ENCODE measurements around the gene KREMEN2.

Gene KREMEN2

GRCh38 chr16:2976673-2977072 is 12.6 kb downstream of the KREMEN2 start:
- in situ Hi-C loops (cut with MboI; ENCODE audit: low sequenced_read_pairs) = no loop called here

GRCh38 chr16:2977440-2977839 is 13.4 kb downstream of the KREMEN2 start:
- in situ Hi-C loops (cut with MboI; ENCODE audit: low sequenced_read_pairs) = no loop called here

- in situ Hi-C loops (cut with MboI; ENCODE audit: low sequenced_read_pairs) = no loop called here
These were observed 15.7 kb downstream of the KREMEN2 start for GRCh38 chr16:2979669-2980226.

- in situ Hi-C loops (cut with MboI; ENCODE audit: low sequenced_read_pairs) = no loop called here
These were observed 16.4 kb downstream of the KREMEN2 start, which contains the start of gene PKMYT1 for GRCh38 chr16:2980227-2981176. Gene PKMYT1, minus strand, starts transcription at chr16:2980446. Its CDS starts 789 bp downstream, at chr16:2979657.

- in situ Hi-C loops (cut with MboI; ENCODE audit: low sequenced_read_pairs) = no loop called here
These were observed 17.3 kb downstream of the KREMEN2 start for GRCh38 chr16:2981177-2981898.

- in situ Hi-C loops (cut with MboI; ENCODE audit: low sequenced_read_pairs) = no loop called here
These were observed 17.8 kb downstream of the KREMEN2 start for GRCh38 chr16:2981899-2982250.

GRCh38 chr16:2982402-2982801 is 18.3 kb downstream of the KREMEN2 start:
- in situ Hi-C loops (cut with MboI; ENCODE audit: low sequenced_read_pairs) = no loop called here

GRCh38 chr16:2983706-2984136 is 19.6 kb downstream of the KREMEN2 start:
- in situ Hi-C loops (cut with MboI; ENCODE audit: low sequenced_read_pairs) = no loop called here

- in situ Hi-C loops (cut with MboI; ENCODE audit: low sequenced_read_pairs) = no loop called here
These were observed 21.4 kb downstream of the KREMEN2 start for GRCh38 chr16:2985462-2985861.

GRCh38 chr16:2985893-2986355 is 21.8 kb downstream of the KREMEN2 start:
- in situ Hi-C loops (cut with MboI; ENCODE audit: low sequenced_read_pairs) = no loop called here

- in situ Hi-C loops (cut with MboI; ENCODE audit: low sequenced_read_pairs) = no loop called here
These were observed 22.6 kb downstream of the KREMEN2 start for GRCh38 chr16:2986623-2987188.

GRCh38 chr16:2987286-2987685 is 23.2 kb downstream of the KREMEN2 start:
- in situ Hi-C loops (cut with MboI; ENCODE audit: low sequenced_read_pairs) = no loop called here

GRCh38 chr16:2987833-2988232 is 23.8 kb downstream of the KREMEN2 start:
- in situ Hi-C loops (cut with MboI; ENCODE audit: low sequenced_read_pairs) = no loop called here

- in situ Hi-C loops (cut with MboI; ENCODE audit: low sequenced_read_pairs) = no loop called here
These were observed 24.6 kb downstream of the KREMEN2 start for GRCh38 chr16:2988590-2989099.

GRCh38 chr16:2990891-2991290 is 26.8 kb downstream of the KREMEN2 start:
- in situ Hi-C loops (cut with MboI; ENCODE audit: low sequenced_read_pairs) = no loop called here

GRCh38 chr16:2991566-2992261 is 27.6 kb downstream of the KREMEN2 start:
- in situ Hi-C loops (cut with MboI; ENCODE audit: low sequenced_read_pairs) = no loop called here

GRCh38 chr16:2992383-2993081 is 28.5 kb downstream of the KREMEN2 start:
- in situ Hi-C loops (cut with MboI; ENCODE audit: low sequenced_read_pairs) = no loop called here

- in situ Hi-C loops (cut with MboI; ENCODE audit: low sequenced_read_pairs) = no loop called here
These were observed 32.2 kb downstream of the KREMEN2 start for GRCh38 chr16:2996298-2996697.

- in situ Hi-C loops (cut with MboI; ENCODE audit: low sequenced_read_pairs) = no loop called here
These were observed 35.9 kb downstream of the KREMEN2 start for GRCh38 chr16:2999929-3000328.

- in situ Hi-C loops (cut with MboI; ENCODE audit: low sequenced_read_pairs) = no loop called here
These were observed 36.5 kb downstream of the KREMEN2 start for GRCh38 chr16:3000540-3000939.
